ENCODE measurements around the gene STK33.

The STK33 gene

GRCh38 chr11:8503910-8504364, 90.1 kb downstream of the STK33 start:
- Histone ChIP-seq H3K4me3 (ENCODE audit: low read depth, low read length, poor library complexity, severe bottlenecking) (no peak overlapping the region), H4K20me1 (ENCODE audit: insufficient read depth, low read length) (no peaks in the 10 kb centered on the region), H3K36me3 (ENCODE audit: insufficient read depth, low read length) (no peaks in the 10 kb centered on the region), H3K4me1 (ENCODE audit: insufficient read depth, low read length, severe bottlenecking) (no peaks in the 10 kb centered on the region), H2AFZ (ENCODE audit: low read length) (no peak overlapping the region), H3K9me2 (ENCODE audit: low read depth, low read length) (no peaks in the 10 kb centered on the region), H3K9me3 (ENCODE audit: low read length) (no peaks in the 10 kb centered on the region), H3F3A (ENCODE audit: insufficient read depth, low read length) (no peaks in the 10 kb centered on the region), H3K27me3 (ENCODE audit: insufficient read depth, low read length) (no peaks in the 10 kb centered on the region), H3K27ac (ENCODE audit: low read depth, low read length, poor library complexity, severe bottlenecking) (no peak overlapping the region), H3K4me2 (ENCODE audit: low read length) (no peak overlapping the region), H3K9ac (ENCODE audit: low read length) (no peak overlapping the region), H3K79me2 (ENCODE audit: insufficient read depth, low read length) (no peaks in the 10 kb centered on the region)
- TF ChIP-seq EZH2 (IDR thresholded peaks at IDR 0.05; ENCODE audit: borderline replicate concordance, low read length), result no peak
- TF ChIP-seq, protein P1, sequence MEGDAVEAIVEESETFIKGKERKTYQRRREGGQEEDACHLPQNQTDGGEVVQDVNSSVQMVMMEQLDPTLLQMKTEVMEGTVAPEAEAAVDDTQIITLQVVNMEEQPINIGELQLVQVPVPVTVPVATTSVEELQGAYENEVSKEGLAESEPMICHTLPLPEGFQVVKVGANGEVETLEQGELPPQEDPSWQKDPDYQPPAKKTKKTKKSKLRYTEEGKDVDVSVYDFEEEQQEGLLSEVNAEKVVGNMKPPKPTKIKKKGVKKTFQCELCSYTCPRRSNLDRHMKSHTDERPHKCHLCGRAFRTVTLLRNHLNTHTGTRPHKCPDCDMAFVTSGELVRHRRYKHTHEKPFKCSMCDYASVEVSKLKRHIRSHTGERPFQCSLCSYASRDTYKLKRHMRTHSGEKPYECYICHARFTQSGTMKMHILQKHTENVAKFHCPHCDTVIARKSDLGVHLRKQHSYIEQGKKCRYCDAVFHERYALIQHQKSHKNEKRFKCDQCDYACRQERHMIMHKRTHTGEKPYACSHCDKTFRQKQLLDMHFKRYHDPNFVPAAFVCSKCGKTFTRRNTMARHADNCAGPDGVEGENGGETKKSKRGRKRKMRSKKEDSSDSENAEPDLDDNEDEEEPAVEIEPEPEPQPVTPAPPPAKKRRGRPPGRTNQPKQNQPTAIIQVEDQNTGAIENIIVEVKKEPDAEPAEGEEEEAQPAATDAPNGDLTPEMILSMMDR (IDR thresholded peaks at IDR 0.05; ENCODE audit: low read length), result no peak

DNA sequence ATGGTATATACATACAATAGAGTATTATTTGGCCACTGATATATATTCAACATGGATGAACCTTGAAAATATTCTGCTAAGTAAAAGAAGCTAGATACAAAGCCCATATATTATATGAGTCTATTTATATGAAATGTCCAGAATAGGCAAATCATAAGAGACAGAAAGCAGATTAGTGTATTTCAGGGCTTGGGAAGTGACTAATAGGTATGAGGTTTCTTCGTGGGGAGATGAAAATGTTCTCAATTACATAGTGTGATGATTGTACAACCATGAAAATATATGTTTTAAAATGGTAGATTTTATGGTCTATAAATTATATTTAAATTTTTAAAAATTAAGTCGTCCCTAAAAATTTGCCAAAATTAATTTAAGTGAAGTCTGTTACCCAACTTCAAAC, 92.2 kb downstream of the STK33 start:
- H3K9ac ChIP-seq (ENCODE audit: low read length), result no peak overlapping the region

DNA sequence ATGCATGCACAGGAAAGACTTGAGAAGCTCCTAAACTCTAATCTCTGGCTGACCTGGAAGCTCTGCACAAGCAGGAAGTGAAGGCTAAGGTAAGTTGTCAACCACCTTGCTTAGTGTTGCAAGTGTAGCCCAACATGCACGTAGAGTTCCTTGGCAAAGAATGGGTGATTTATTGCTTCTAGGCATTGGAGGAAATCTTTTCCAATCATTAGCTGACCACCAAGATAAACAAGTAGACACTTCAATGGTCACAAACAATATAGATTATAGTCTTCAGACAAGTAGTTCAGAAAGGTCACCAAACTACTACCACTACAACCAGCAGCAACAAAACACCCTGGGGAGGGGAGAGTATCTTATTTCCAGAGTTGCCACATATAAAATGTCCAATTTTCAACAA, 105.6 kb downstream of the STK33 start:
- Histone ChIP-seq H3K27me3 (ENCODE audit: insufficient read depth, low read length) (no peaks in the 10 kb centered on the region), H3K79me2 (ENCODE audit: insufficient read depth, low read length) (no peaks in the 10 kb centered on the region), H3K9me3 (ENCODE audit: low read length) (no peaks in the 10 kb centered on the region), H3K4me1 (ENCODE audit: insufficient read depth, low read length, severe bottlenecking) (no peaks in the 10 kb centered on the region), H3K9me2 (ENCODE audit: low read depth, low read length) (no peaks in the 10 kb centered on the region), H3K4me3 (ENCODE audit: low read depth, low read length, poor library complexity, severe bottlenecking) (no peak overlapping the region), H4K20me1 (ENCODE audit: insufficient read depth, low read length) (no peaks in the 10 kb centered on the region), H3K9ac (ENCODE audit: low read length) (no peak overlapping the region), H3K36me3 (ENCODE audit: insufficient read depth, low read length) (no peaks in the 10 kb centered on the region), H3F3A (ENCODE audit: insufficient read depth, low read length) (no peaks in the 10 kb centered on the region), H2AFZ (ENCODE audit: low read length) (no peak overlapping the region), H3K4me2 (ENCODE audit: low read length) (no peak overlapping the region), H3K27ac (ENCODE audit: low read depth, low read length, poor library complexity, severe bottlenecking) (no peak overlapping the region)
- no peak for TF ChIP-seq EZH2 (IDR thresholded peaks at IDR 0.05; ENCODE audit: borderline replicate concordance, low read length)
- TF ChIP-seq, protein P1 (IDR thresholded peaks at IDR 0.05; ENCODE audit: low read length), result no peak

More for the DNA sequence above, 92.2 kb downstream of the STK33 start:
- Histone ChIP-seq H3K27ac (ENCODE audit: low read depth, low read length, poor library complexity, severe bottlenecking) (no peak overlapping the region), H3K4me3 (ENCODE audit: low read depth, low read length, poor library complexity, severe bottlenecking) (no peak overlapping the region), H3K36me3 (ENCODE audit: insufficient read depth, low read length) (no peaks in the 10 kb centered on the region), H4K20me1 (ENCODE audit: insufficient read depth, low read length) (no peaks in the 10 kb centered on the region), H2AFZ (ENCODE audit: low read length) (no peak overlapping the region), H3K4me2 (ENCODE audit: low read length) (no peak overlapping the region), H3K27me3 (ENCODE audit: insufficient read depth, low read length) (no peaks in the 10 kb centered on the region), H3K9me3 (ENCODE audit: low read length) (no peaks in the 10 kb centered on the region), H3K9me2 (ENCODE audit: low read depth, low read length) (no peaks in the 10 kb centered on the region), H3K79me2 (ENCODE audit: insufficient read depth, low read length) (no peaks in the 10 kb centered on the region), H3K4me1 (ENCODE audit: insufficient read depth, low read length, severe bottlenecking) (no peaks in the 10 kb centered on the region), H3F3A (ENCODE audit: insufficient read depth, low read length) (no peaks in the 10 kb centered on the region)
- TF ChIP-seq, protein P1 (IDR thresholded peaks at IDR 0.05; ENCODE audit: low read length), result no peak
- TF ChIP-seq EZH2 (IDR thresholded peaks at IDR 0.05; ENCODE audit: borderline replicate concordance, low read length), result no peak
